Neural cell (in vitro differentiated cells): ENCODE data around the gene ESPNL. TPM values are rescaled to one million over a fixed set of nuclear protein-coding genes. Genes with fewer than 3 reads are reported as not detected.

Experiments
- H2AFZ ChIP-seq: fragments of 200-600, 300-800 bp; sonication (generic), shearing (Covaris generic); 2 replicates; pipeline ENCODE4 v1.6.0; 2014; ENCODE audit warnings: low read depth, mild to moderate bottlenecking, antibody characterized with exemption, low read length, moderate library complexity
- H3F3A ChIP-seq: fragments of 200-600 bp; shearing (Covaris generic); 2 replicates; pipeline ENCODE4 v1.6.1; 2016; ENCODE audit warnings: mild to moderate bottlenecking, moderate library complexity, mixed read lengths, antibody characterized with exemption, low read length; ENCODE audit not compliant: insufficient read depth, poor library complexity, severe bottlenecking
- H3K27ac ChIP-seq: fragments of 200-600, 300-800 bp; sonication (generic), shearing (Covaris generic); 2 replicates; pipeline ENCODE4 v1.5.1; 2014; ENCODE audit warnings: mild to moderate bottlenecking, low read length, moderate library complexity
- H3K27me3 ChIP-seq: fragments of 300-800, 200-600 bp; sonication (generic), shearing (Covaris generic); 2 replicates; pipeline ENCODE4 v1.6.0; 2014; ENCODE audit warnings: mild to moderate bottlenecking, low read depth, low read length, moderate library complexity; ENCODE audit not compliant: insufficient read depth
- H3K36me3 ChIP-seq: fragments of 300-800, 200-600 bp; sonication (generic), shearing (Covaris generic); 2 replicates; pipeline ENCODE4 v1.5.1; 2014; ENCODE audit warnings: mild to moderate bottlenecking, antibody characterized with exemption, low read length, moderate library complexity; ENCODE audit not compliant: insufficient read depth
- H3K4me2 ChIP-seq: fragments of 300-800, 200-600 bp; sonication (generic), shearing (Covaris generic); 2 replicates; pipeline ENCODE4 v1.6.0; 2014; ENCODE audit warnings: mild to moderate bottlenecking, low read length
- H3K4me3 ChIP-seq: fragments of 300-800, 200-600 bp; sonication (generic), shearing (Covaris generic); 2 replicates; pipeline ENCODE4 v1.5.1; 2014; ENCODE audit warnings: mild to moderate bottlenecking, low read length, moderate library complexity
- H3K79me2 ChIP-seq: fragments of 200-600 bp; shearing (Covaris generic); replicated peaks from 2 replicates; pipeline ENCODE4 v1.6.0; 2014; ENCODE audit warnings: mild to moderate bottlenecking, low read length, moderate library complexity; ENCODE audit not compliant: insufficient read depth
- H3K9ac ChIP-seq: fragments of 300-800, 200-600 bp; sonication (generic), shearing (Covaris generic); 2 replicates; pipeline ENCODE4 v1.6.1; 2016; ENCODE audit warnings: mild to moderate bottlenecking, low read length, mixed read lengths
- H3K9me2 ChIP-seq: fragments of 200-600 bp; shearing (Covaris generic); 2 replicates; pipeline ENCODE4 v1.6.1; 2016; ENCODE audit warnings: mild to moderate bottlenecking, low read length, mixed read lengths; ENCODE audit not compliant: insufficient read depth
- H3K9me3 ChIP-seq: fragments of 200-600, 300-800 bp; sonication (generic), shearing (Covaris generic); 2 replicates; pipeline ENCODE4 v1.6.1; 2016; ENCODE audit warnings: mild to moderate bottlenecking, mixed run types, low read length, moderate library complexity, mixed read lengths
- H4K20me1 ChIP-seq: fragments of 200-600 bp; shearing (Covaris generic); 2 replicates; pipeline ENCODE4 v1.6.1; 2016; ENCODE audit warnings: mild to moderate bottlenecking, mixed run types; ENCODE audit not compliant: insufficient read depth
- CTCF ChIP-seq: fragments of 450-650 bp; IDR thresholded peaks from 2 replicates; pipeline ENCODE4 v1.5.1; 2014; ENCODE audit warnings: antibody characterized with exemption, mild to moderate bottlenecking, moderate library complexity; ENCODE audit not compliant: poor library complexity, severe bottlenecking
- EP300 ChIP-seq: fragments of 450-650 bp; conservative IDR thresholded peaks from 2 replicates; pipeline ENCODE4 v1.6.1; 2014; ENCODE audit warnings: antibody characterized with exemption, mild to moderate bottlenecking, moderate library complexity; ENCODE audit not compliant: poor library complexity, severe bottlenecking
- EZH2 ChIP-seq: fragments of 200-600, 300-800 bp; shearing (Covaris generic), sonication (generic); IDR thresholded peaks from 2 replicates; pipeline ENCODE4 v1.6.1; 2014; ENCODE audit warnings: antibody characterized with exemption, low read length, borderline replicate concordance, mild to moderate bottlenecking; ENCODE audit not compliant: insufficient read depth, poor library complexity, severe bottlenecking
- MXI1 ChIP-seq: fragments of 450-650 bp; conservative IDR thresholded peaks from 2 replicates; pipeline ENCODE4 v1.6.1; 2014; ENCODE audit warnings: antibody characterized with exemption, mild to moderate bottlenecking; ENCODE audit not compliant: poor library complexity, severe bottlenecking
- POLR2AphosphoS5 ChIP-seq: IDR thresholded peaks from 2 replicates; pipeline ENCODE4 v1.6.1; 2012
- RAD21 ChIP-seq: fragments of 450-650 bp; conservative IDR thresholded peaks from 2 replicates; pipeline ENCODE4 v1.6.1; 2014; ENCODE audit warnings: antibody characterized with exemption, mild to moderate bottlenecking, moderate library complexity
- REST ChIP-seq: IDR thresholded peaks from 2 replicates; pipeline ENCODE4 v1.6.1; 2012; ENCODE audit warnings: borderline replicate concordance
- SMC3 ChIP-seq: fragments of 450-650 bp; conservative IDR thresholded peaks from 2 replicates; pipeline ENCODE4 v1.6.1; 2014; ENCODE audit warnings: antibody characterized with exemption, mild to moderate bottlenecking, moderate library complexity; ENCODE audit not compliant: poor library complexity
- TAF1 ChIP-seq: IDR thresholded peaks from 2 replicates; pipeline ENCODE4 v1.6.1; 2012; ENCODE audit warnings: low read depth
- polyA plus RNA-seq: library from polyadenylated mRNA; depleted of rRNA; stranded (reverse); fragments of >200 nt; gene quantifications from 2 replicates; pipeline ENCODE4 v1.2.3, GENCODE V29; 2014

The ESPNL gene
- polyA plus RNA-seq, 1 donor from 2014 or later: 0.69 TPM

GRCh38 chr2:238094438-238095022 lies 5.6 kb upstream of the ESPNL start:
- TF ChIP-seq CTCF (no peak), EP300 (no peak), POLR2AphosphoS5 (no peak), RAD21 (no peak), REST (no peak), MXI1 (no peak), SMC3 (no peak), TAF1 (no peak), EZH2 (no peak)

GRCh38 chr2:238095143-238095542 lies 5.0 kb upstream of the ESPNL start:
- Histone ChIP-seq H3K27me3 (no peaks in the 10 kb centered on the region), H2AFZ (no peak overlapping the region), H3K4me2 (no peak overlapping the region), H3K36me3 (no peaks in the 10 kb centered on the region), H4K20me1 (no peaks in the 10 kb centered on the region), H3K9ac (no peak overlapping the region), H3F3A (no peaks in the 10 kb centered on the region), H3K9me2 (no peaks in the 10 kb centered on the region), H3K9me3 (no peaks in the 10 kb centered on the region), H3K4me3 (no peak overlapping the region), H3K27ac (no peak overlapping the region), H3K79me2 (no peaks in the 10 kb centered on the region)
- no peak for TF ChIP-seq REST
- TF ChIP-seq EZH2: no peak
- TF ChIP-seq SMC3: no peak
- no peak for TF ChIP-seq POLR2AphosphoS5
- no peak for TF ChIP-seq MXI1
- no peak for TF ChIP-seq TAF1
- TF ChIP-seq EP300: no peak
- no peak for TF ChIP-seq RAD21
- no peak for TF ChIP-seq CTCF

More at GRCh38 chr2:238094438-238095022, 5.6 kb upstream of the ESPNL start:
- no peak overlapping the region for H3K4me3 ChIP-seq
- H3K36me3 ChIP-seq: no peaks in the 10 kb centered on the region
- no peak overlapping the region for H3K4me2 ChIP-seq
- H3K9me2 ChIP-seq: no peaks in the 10 kb centered on the region
- no peaks in the 10 kb centered on the region for H3K9me3 ChIP-seq
- no peaks in the 10 kb centered on the region for H4K20me1 ChIP-seq
- H3K27me3 ChIP-seq: no peaks in the 10 kb centered on the region
- H3K9ac ChIP-seq: no peak overlapping the region
- H2AFZ ChIP-seq: no peak overlapping the region
- no peak overlapping the region for H3K27ac ChIP-seq
- no peaks in the 10 kb centered on the region for H3F3A ChIP-seq
- no peaks in the 10 kb centered on the region for H3K79me2 ChIP-seq
